Stimulated activated CD8-positive, alpha-beta memory T cell treated with anti-CD3 and anti-CD28 coated beads, Interleukin-12 subunit alpha, Interleukin-12 subunit beta, amount 100 ng/mL, for 1 hour (primary cell): ENCODE measurements around the gene ASPG.

Source experiments
- DNase-seq: peaks from one replicate; pipeline ENCODE4 v3.0.0-alpha.2; 2020; ENCODE audit warnings: low read depth

ASPG gene

GRCh38 chr14:104163541-104163940 is 78.0 kb downstream of the ASPG start:
- DNase-seq: no peak

- no peak for DNase-seq
Observed at GRCh38 chr14:104164041-104164440, 78.5 kb downstream of the ASPG start.

DNA sequence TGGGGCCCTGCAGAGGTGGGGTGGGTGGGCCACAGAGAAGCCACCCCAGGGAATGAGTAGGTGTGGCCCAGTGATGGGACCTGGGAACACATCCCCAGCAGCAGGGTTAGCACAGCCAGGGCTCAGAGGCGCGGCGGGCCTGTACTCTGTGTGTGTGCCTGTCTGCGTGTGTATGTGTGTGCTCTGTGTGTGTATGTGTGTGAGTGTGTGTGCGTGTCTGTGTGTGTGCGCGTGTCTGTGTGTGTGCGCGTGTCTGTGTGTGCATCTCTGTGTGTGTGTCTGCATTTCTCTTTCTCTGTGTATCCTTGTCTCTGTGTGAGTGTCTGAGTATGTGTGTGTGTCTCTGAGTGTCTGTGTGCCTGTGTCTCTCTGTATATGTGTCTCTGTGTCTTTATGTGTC is 79.0 kb downstream of the ASPG start:
- DNase-seq: no peak
